ENCODE measurements around the gene TFPT. TPM values are rescaled to one million over a fixed set of nuclear protein-coding genes. Genes with fewer than 3 reads are reported as not detected.
A peak's percentile ranks its signal among the peaks of the same experiment; 100 is the strongest.

The TFPT gene
- total and polyA plus RNA-seq, 2 of the 13 experiments (the other 11 are each of a cell fraction or from before 2014, with no cell fraction given) = 8.4 to 10.7 TPM

DNA sequence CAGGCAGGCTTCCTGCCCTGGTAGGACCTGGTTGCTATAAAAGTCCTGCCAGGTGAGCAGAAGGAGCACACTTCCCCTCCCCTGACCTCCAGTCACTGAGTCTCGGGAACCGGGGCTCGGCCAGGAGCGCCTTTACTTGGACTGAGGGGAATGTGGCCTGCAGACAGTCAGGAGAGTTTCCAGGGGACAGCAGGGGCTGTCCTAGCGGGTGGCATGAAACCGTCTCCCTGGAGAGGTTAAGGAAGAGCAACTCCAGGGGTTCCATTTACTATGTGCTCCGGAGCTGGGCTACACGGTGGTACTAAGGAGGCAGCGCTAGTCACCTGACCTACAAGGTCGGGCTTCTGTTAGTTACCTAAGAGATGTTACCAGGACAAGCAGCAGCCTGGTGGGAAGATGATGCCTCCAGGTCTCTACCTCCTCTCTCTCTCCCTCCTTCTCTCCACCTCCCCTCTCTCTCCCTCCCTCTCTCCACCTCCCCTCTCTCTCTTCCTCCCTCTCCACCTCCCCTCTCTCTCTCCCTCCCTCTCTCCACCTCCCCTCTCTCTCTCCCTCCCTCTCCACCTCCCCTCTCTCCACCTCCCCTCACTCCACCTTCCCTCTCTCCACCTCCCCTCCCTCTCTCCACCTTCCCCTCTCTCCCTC lies 18.0 kb upstream of the TFPT start (continued):
- TF ChIP-seq, protein P1, sequence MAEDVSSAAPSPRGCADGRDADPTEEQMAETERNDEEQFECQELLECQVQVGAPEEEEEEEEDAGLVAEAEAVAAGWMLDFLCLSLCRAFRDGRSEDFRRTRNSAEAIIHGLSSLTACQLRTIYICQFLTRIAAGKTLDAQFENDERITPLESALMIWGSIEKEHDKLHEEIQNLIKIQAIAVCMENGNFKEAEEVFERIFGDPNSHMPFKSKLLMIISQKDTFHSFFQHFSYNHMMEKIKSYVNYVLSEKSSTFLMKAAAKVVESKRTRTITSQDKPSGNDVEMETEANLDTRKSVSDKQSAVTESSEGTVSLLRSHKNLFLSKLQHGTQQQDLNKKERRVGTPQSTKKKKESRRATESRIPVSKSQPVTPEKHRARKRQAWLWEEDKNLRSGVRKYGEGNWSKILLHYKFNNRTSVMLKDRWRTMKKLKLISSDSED (CRISPR knock-in tag; IDR thresholded peaks at IDR 0.05) = no peak
- TF ChIP-seq SRSF1 (optimal IDR thresholded peaks at IDR 0.05; ENCODE audit: low read depth, low read length) = peak; percentile 75
- TF ChIP-seq HDAC1 (CRISPR knock-in tag; IDR thresholded peaks at IDR 0.05) = no peak
- TF ChIP-seq ZNF891 (CRISPR knock-in tag; IDR thresholded peaks at IDR 0.05) = no peak
- no peak for TF ChIP-seq NR2F2 (IDR thresholded peaks at IDR 0.05; ENCODE audit: borderline replicate concordance, low read depth)
- TF ChIP-seq PCBP2 (optimal IDR thresholded peaks at IDR 0.05; ENCODE audit: low read depth, low read length, poor library complexity, severe bottlenecking) = peak; percentile 100
- TF ChIP-seq ZNF607 (CRISPR knock-in tag; IDR thresholded peaks at IDR 0.05; ENCODE audit: borderline replicate concordance) = no peak
- TF ChIP-seq CHD4 (IDR thresholded peaks at IDR 0.05; ENCODE audit: borderline replicate concordance, low read length) = peak; percentile 74; the same call in 1 of the 2 replicates
- peak; percentile 57 for TF ChIP-seq BHLHE40 (IDR thresholded peaks at IDR 0.05; ENCODE audit: low read length)
- TF ChIP-seq MAZ (IDR thresholded peaks at IDR 0.05; ENCODE audit: borderline replicate concordance, low read depth, low read length) = peak; percentile 93
- no peak for TF ChIP-seq MAZ (CRISPR knock-in tag; IDR thresholded peaks at IDR 0.05; ENCODE audit: low read depth)
- TF ChIP-seq ZKSCAN1 (IDR thresholded peaks at IDR 0.05; ENCODE audit: low read length) = no peak
- TF ChIP-seq, protein P2, sequence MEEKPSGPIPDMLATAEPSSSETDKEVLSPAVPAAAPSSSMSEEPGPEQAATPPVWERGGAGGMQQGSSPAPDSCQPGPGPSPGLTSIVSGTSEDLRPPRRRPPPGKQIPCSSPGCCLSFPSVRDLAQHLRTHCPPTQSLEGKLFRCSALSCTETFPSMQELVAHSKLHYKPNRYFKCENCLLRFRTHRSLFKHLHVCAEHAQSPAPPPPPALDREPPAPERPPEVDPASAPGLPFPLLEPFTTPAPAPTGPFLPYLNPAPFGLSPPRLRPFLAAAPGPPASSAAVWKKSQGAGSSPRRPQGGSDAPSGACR (CRISPR knock-in tag; IDR thresholded peaks at IDR 0.05) = no peak
- no peak for TF ChIP-seq ATAD3A (CRISPR knock-in tag; IDR thresholded peaks at IDR 0.05)
- TF ChIP-seq MXD4 (CRISPR knock-in tag; IDR thresholded peaks at IDR 0.05) = no peak
- peak; percentile 84; the same call in 1 of the 2 replicates for TF ChIP-seq FIP1L1 (IDR thresholded peaks at IDR 0.05; ENCODE audit: borderline replicate concordance, insufficient read depth, low read depth, low read length)
- no peak for TF ChIP-seq KMT2A (CRISPR knock-in tag; IDR thresholded peaks at IDR 0.05)
- TF ChIP-seq PAWR (CRISPR knock-in tag; IDR thresholded peaks at IDR 0.05; ENCODE audit: borderline replicate concordance) = no peak
- TF ChIP-seq, protein P3, sequence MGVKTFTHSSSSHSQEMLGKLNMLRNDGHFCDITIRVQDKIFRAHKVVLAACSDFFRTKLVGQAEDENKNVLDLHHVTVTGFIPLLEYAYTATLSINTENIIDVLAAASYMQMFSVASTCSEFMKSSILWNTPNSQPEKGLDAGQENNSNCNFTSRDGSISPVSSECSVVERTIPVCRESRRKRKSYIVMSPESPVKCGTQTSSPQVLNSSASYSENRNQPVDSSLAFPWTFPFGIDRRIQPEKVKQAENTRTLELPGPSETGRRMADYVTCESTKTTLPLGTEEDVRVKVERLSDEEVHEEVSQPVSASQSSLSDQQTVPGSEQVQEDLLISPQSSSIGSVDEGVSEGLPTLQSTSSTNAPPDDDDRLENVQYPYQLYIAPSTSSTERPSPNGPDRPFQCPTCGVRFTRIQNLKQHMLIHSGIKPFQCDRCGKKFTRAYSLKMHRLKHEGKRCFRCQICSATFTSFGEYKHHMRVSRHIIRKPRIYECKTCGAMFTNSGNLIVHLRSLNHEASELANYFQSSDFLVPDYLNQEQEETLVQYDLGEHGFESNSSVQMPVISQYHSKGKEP (CRISPR knock-in tag; IDR thresholded peaks at IDR 0.05) = no peak
- peak; percentile 99 for TF ChIP-seq PCBP1 (IDR thresholded peaks at IDR 0.05; ENCODE audit: borderline replicate concordance, low read depth, low read length)
- TF ChIP-seq RBM22 (optimal IDR thresholded peaks at IDR 0.05; ENCODE audit: low read length) = peak; percentile 78
- TF ChIP-seq THAP11 (CRISPR knock-in tag; IDR thresholded peaks at IDR 0.05) = no peak
- TF ChIP-seq SOX5 (CRISPR knock-in tag; IDR thresholded peaks at IDR 0.05; ENCODE audit: borderline replicate concordance) = no peak
- TF ChIP-seq ZNF790 (CRISPR knock-in tag; IDR thresholded peaks at IDR 0.05; ENCODE audit: borderline replicate concordance) = no peak
- no peak for TF ChIP-seq MTF1 (CRISPR knock-in tag; IDR thresholded peaks at IDR 0.05)
- no peak for TF ChIP-seq HNF4G (IDR thresholded peaks at IDR 0.05; ENCODE audit: borderline replicate concordance, low read depth, low read length)
- TF ChIP-seq HNF4G (CRISPR knock-in tag; IDR thresholded peaks at IDR 0.05; ENCODE audit: borderline replicate concordance, low read depth) = no peak
